Transverse colon (tissue), 4 donors: Measurements from ENCODE around the gene UQCRHL. TPM values are rescaled to one million over a fixed set of nuclear protein-coding genes. Genes with fewer than 3 reads are reported as not detected.
A peak's percentile ranks its signal among the peaks of the same experiment; 100 is the strongest.

Experiments used
- DNase-seq: peaks from one replicate; pipeline ENCODE4 v3.0.0-alpha.2; 2019
- H3K27ac ChIP-seq, 4 donors: fragments of 200-600 bp; sonication (generic); 2 replicates each; pipeline ENCODE4 v1.5.1; 2016 to 2018; ENCODE audit warnings: inconsistent platforms in 4 of 4
- H3K27me3 ChIP-seq: fragments of 200-600 bp; sonication (generic); 2 replicates; pipeline ENCODE4 v1.5.1; 2017; ENCODE audit warnings: inconsistent platforms
- H3K36me3 ChIP-seq, 4 donors: fragments of 200-600 bp; sonication (generic); 2 replicates each; pipeline ENCODE4 v1.5.1; 2017 to 2019; ENCODE audit warnings: inconsistent platforms in 4 of 4
- H3K4me1 ChIP-seq, 4 donors: fragments of 200-600 bp; sonication (generic); 2 replicates each; pipeline ENCODE4 v1.5.1; 2017 to 2020; ENCODE audit warnings: inconsistent platforms in 4 of 4
- H3K4me3 ChIP-seq, 4 donors: fragments of 200-600 bp; sonication (generic); 1 replicate in 1 of 4; 2 replicates in 3 of 4; pipeline versions ENCODE4 v1.5.1 to v1.6.1; 2017 to 2019; ENCODE audit warnings: inconsistent platforms in 4 of 4
- H3K9me3 ChIP-seq, 2 donors: fragments of 200-600 bp; sonication (generic); 2 replicates each; pipeline ENCODE4 v1.5.1; 2017 to 2019; ENCODE audit warnings: inconsistent platforms in 2 of 2
- EP300 ChIP-seq: sonication (generic); formaldehyde crosslinking; IDR thresholded peaks from one replicate; pipeline ENCODE4 v1.6.1; 2017; ENCODE audit warnings: antibody characterized with exemption, low read depth
- POLR2A ChIP-seq: fragments of 450-650 bp; IDR thresholded peaks from one replicate; pipeline ENCODE4 v1.6.1; 2016; ENCODE audit warnings: antibody characterized with exemption, mild to moderate bottlenecking, moderate library complexity
- POLR2AphosphoS5 ChIP-seq, 3 donors: sonication (generic); formaldehyde crosslinking; IDR thresholded peaks; one replicate each; pipeline ENCODE4 v1.6.1; 2016; ENCODE audit warnings: antibody characterized with exemption in 3 of 3
- WGBS, 2 donors: methylation state at CpG; one replicate each; pipeline ENCODE4 v1.1.5; 2018; ENCODE audit warnings: low coverage in 1 of 2; 5-methylcytosine and 5-hydroxymethylcytosine counted together
- in situ Hi-C, 4 donors: fragments of 200-750 bp; cut with MboI; loops; one replicate each; pipeline versions ENCODE4 v1.15.0 to v1.15.1; 2017; ENCODE audit warnings: low sequenced_read_pairs in 3 of 4, low pct_ligation_motif_present in 1 of 4, low pct_unique_long_range_greater_than_20kb in 1 of 4
- intact Hi-C: fragments of 100-400 bp; cut with DNase I; formaldehyde crosslinking; loops from one replicate; pipeline ENCODE4 v1.15.1; 2023; ENCODE audit warnings: low total_unique reads
- total RNA-seq, 4 donors: library from RNA; depleted of rRNA; stranded (reverse); fragments of >200 nt; gene quantifications; one replicate each; pipeline ENCODE4 v1.1.0, GENCODE V29; 2016
- TF ChIP-seq, protein P1 (sequence below), 5 experiments: fragments of 200-600 bp in 3 of 5; fragments of 450-650 bp in 2 of 5; sonication (generic) in 3 of 5; IDR thresholded peaks; 1 replicate in 2 of 5; 2 replicates in 3 of 5; pipeline ENCODE4 v1.5.1; 2016 to 2017; ENCODE audit warnings: antibody characterized with exemption in 5 of 5, inconsistent platforms in 3 of 5, mild to moderate bottlenecking in 2 of 5, moderate library complexity in 1 of 5

UQCRHL gene
- total RNA-seq, 4 donors from 2014 or later: 0.75 to 3.0 (median 1.7) TPM

DNA sequence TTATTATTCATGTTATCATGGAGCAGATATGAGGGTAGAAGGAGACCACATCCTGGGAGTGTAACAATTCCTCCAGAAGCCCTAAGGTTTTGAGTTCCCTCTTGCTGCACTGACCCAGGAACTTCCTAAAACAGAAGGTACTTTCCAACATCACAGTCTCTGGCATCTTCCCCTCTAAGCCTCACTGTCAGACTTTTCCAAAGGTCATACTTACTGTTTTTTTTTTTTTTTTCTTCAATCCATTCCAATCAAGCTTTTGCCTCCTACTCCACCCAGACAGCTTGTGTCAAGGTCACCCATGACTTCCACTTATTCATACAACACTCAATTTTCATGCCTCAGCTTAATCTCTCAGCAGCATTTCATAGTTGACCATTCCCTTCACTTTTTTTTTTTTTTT lies 18.4 kb upstream of the UQCRHL start:
- Histone ChIP-seq H3K27ac (peak overlapping the region in 1 of 4 donors; percentile 38), H3K9me3 (no peaks in the 10 kb centered on the region), H3K4me1 (peaks cover 7 to 31% (median 12%) of the 10 kb centered on the region in 4 donors), H3K27me3 (no peaks in the 10 kb centered on the region), H3K4me3 (no peak overlapping the region), H3K36me3 (no peaks in the 10 kb centered on the region)
- intact Hi-C loops: no loop called here
- no peak for TF ChIP-seq POLR2A
- TF ChIP-seq EP300: no peak
- no peak for DNase-seq
- in situ Hi-C loops: loop anchor here in 1 of 4 donors (10.0 kb wide), 1 partner anchor 149 kb away; the partner anchor contains the start of gene ZBTB17

DNA sequence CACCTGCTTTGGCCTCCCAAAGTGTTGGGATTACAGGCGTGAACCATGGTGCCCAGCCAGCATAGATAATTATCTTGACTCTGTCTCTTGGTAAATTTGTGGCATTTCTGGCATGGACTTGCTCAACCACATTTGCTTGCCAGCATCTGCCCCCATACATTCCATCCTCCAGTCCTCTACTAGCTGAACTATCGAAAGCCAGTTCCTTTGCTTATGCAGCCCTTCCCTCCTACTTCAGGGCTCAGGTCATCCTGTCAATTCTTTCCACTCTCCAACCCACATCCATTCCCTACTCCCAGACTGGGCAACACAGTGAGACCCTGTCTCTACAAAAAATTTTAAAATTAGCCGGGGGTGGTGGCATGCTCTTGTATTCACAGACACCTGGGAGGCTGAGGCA lies 13.0 kb upstream of the UQCRHL start:
- H3K4me3 ChIP-seq: no peak overlapping the region
- in situ Hi-C loops: loop anchor here (10.0 to 25.0 kb wide), 3 partner anchors 92 to 167 kb away; partner anchors contain the start of gene ZBTB17 (in 3 of the 4)
- no peaks in the 10 kb centered on the region for H3K9me3 ChIP-seq
- H3K27me3 ChIP-seq: no peaks in the 10 kb centered on the region
- DNase-seq: no peak
- H3K36me3 ChIP-seq: no peaks in the 10 kb centered on the region
- no peak for TF ChIP-seq POLR2AphosphoS5 (IDR thresholded peaks at IDR 0.05)
- no peak for TF ChIP-seq POLR2A
- TF ChIP-seq EP300: no peak
- TF ChIP-seq, protein P1, sequence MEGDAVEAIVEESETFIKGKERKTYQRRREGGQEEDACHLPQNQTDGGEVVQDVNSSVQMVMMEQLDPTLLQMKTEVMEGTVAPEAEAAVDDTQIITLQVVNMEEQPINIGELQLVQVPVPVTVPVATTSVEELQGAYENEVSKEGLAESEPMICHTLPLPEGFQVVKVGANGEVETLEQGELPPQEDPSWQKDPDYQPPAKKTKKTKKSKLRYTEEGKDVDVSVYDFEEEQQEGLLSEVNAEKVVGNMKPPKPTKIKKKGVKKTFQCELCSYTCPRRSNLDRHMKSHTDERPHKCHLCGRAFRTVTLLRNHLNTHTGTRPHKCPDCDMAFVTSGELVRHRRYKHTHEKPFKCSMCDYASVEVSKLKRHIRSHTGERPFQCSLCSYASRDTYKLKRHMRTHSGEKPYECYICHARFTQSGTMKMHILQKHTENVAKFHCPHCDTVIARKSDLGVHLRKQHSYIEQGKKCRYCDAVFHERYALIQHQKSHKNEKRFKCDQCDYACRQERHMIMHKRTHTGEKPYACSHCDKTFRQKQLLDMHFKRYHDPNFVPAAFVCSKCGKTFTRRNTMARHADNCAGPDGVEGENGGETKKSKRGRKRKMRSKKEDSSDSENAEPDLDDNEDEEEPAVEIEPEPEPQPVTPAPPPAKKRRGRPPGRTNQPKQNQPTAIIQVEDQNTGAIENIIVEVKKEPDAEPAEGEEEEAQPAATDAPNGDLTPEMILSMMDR (IDR thresholded peaks at IDR 0.05): no peak
- peaks cover 0 to 5% (median 0%) of the 10 kb centered on the region in 4 donors for H3K4me1 ChIP-seq
- intact Hi-C loops: no loop called here
- 83 to 95% methylated on average over 1 to 3 of the region's 3 CpGs for WGBS, 2 donors
- no peak overlapping the region for H3K27ac ChIP-seq

DNA sequence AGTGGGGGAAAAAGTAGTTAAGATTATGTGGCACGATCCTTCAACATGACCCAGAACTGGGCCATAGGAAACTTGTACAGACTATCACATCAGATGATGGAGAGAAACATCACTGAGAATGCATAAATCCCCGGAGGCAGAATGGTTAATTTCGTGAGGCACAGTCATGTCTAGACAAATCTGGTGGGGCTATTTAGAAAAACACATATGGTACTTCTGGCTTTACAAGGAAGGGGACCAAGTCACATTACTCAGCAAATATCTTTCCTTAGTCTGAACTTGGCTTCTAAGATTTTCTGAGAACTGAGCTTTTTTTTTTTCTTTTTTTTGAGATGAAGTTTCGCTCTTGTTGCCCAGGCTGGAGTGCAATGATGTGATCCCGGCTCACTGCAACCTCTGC lies 9.2 kb upstream of the UQCRHL start:
- no peaks in the 10 kb centered on the region for H3K9me3 ChIP-seq
- no peaks in the 10 kb centered on the region for H3K27me3 ChIP-seq
- TF ChIP-seq POLR2AphosphoS5 (IDR thresholded peaks at IDR 0.05) (no peak), EP300 (no peak), POLR2A (no peak)
- TF ChIP-seq, protein P1 (IDR thresholded peaks at IDR 0.05): no peak
- in situ Hi-C loops (loop anchor here (10.0 to 25.0 kb wide), 3 partner anchors 96 to 171 kb away; partner anchors contain the start of gene ZBTB17 (in 2 of the 4)), intact Hi-C loops (loop anchor here (10.0 kb wide), 2 partner anchors 148 to 178 kb away; no protein-coding TSS in a partner anchor)
- H3K27ac ChIP-seq: no peak overlapping the region
- WGBS, 2 donors: 76 to 88% methylated on average over 3 to 5 of the region's 5 CpGs
- H3K36me3 ChIP-seq: no peaks in the 10 kb centered on the region
- DNase-seq: no peak
- H3K4me1 ChIP-seq: no peaks in the 10 kb centered on the region
- no peak overlapping the region for H3K4me3 ChIP-seq

DNA sequence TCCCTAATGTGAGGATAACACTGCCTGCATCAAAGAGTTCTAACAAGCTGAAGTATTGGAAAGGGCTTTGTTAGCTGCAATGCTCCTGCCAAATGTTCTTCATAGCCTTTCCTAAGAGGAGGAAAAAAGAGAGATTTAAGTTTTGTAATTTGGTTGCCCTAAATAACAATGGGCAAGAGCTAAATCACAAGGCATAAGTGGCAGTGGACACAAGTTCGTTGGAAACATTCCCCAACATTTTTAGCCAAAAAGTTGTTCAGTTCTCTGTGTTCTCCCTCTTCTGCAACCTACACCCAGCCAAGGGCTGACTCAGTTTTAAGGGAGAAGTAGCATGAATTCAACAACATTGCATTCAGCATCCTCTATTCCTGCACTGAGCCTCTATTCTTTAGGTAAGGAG lies 2.6 kb upstream of the UQCRHL start:
- in situ Hi-C loops: loop anchor here (10.0 to 25.0 kb wide), 3 partner anchors 102 to 177 kb away; partner anchors contain the start of gene ZBTB17 (in 2 of the 4)
- no peaks in the 10 kb centered on the region for H3K27me3 ChIP-seq
- no peaks in the 10 kb centered on the region for H3K9me3 ChIP-seq
- DNase-seq: no peak
- no peak overlapping the region for H3K27ac ChIP-seq
- TF ChIP-seq, protein P1 (IDR thresholded peaks at IDR 0.05): no peak
- no peak for TF ChIP-seq POLR2AphosphoS5 (IDR thresholded peaks at IDR 0.05)
- TF ChIP-seq EP300: no peak
- no peak for TF ChIP-seq POLR2A
- no peaks in the 10 kb centered on the region for H3K4me1 ChIP-seq
- intact Hi-C loops: loop anchor here (10.0 kb wide), 2 partner anchors 155 to 185 kb away; no protein-coding TSS in a partner anchor
- 60 to 78% methylated on average over 1 of the region's 1 CpG for WGBS, 2 donors
- no peak overlapping the region for H3K4me3 ChIP-seq
- H3K36me3 ChIP-seq: no peaks in the 10 kb centered on the region
